Measurements from ENCODE around the gene C2orf92.

DNA sequence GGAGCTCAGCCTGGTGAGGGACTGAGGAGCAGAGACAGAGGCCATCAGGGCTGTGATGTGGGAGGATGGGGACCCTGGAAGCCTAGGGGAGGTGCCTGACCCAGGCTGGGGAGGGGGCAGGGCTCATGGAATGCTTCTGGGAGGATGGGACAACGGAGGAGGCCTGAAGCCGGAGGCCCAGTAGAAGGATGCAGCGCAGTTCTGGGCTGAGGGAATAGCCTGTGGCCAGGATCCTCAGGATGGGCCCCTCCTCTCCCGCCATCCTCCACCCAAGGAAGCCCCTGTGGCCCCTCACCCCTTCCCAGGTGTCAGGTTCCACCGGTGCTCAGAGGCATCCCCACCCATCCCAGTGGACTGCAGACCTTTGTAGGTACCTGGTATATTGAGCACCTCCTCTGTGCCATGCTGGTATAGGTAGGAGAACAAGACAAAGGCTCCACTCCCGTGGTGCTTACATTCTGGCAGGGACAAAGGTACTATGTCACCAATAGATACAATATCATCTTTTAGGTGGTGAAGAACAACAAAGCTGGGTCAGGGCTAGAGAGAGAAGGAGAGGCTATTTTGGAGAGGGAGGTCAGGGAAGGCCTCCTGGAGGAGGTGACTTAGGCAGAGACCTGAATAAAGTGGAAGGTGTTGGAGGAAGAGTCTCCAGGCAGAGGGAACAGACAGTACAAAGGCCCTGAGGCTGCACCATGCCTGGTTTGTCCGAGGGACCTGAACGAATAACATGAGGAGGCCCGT lies 46.6 kb downstream of the C2orf92 start:
- TF ChIP-seq YY1 (IDR thresholded peaks at IDR 0.05; ENCODE audit: insufficient read depth, insufficient read length) (no peak), ZNF274 (IDR thresholded peaks at IDR 0.05; ENCODE audit: low read depth, low read length) (no peak)

All from NT2/D1 (cell line).